ENCODE data around the gene SEC14L5.

SEC14L5 gene

DNA sequence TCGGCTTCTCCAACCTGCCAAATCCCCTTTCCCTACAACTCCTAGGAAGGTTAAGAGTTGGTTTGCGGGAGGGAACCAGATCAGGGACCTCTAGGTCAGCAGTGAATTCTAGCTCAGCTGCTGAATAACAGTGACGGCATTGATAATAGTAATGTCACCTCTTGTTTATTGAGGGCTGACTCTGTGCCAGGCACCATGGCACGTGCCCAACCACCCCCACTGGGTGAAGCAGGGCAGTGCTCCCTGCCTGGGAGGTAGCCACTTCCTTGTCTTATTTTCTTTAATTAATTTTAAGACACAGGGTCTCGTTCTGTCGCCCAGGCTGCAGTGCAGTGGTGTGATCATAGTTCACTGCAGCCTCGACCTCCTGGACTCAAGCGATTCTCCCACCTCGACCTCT is 15.6 kb upstream of the SEC14L5 start:
- DNase-seq: no peak
- no peak overlapping the region for H3K4me3 ChIP-seq (ENCODE audit: low read depth, low read length)
- TF ChIP-seq, protein P1, sequence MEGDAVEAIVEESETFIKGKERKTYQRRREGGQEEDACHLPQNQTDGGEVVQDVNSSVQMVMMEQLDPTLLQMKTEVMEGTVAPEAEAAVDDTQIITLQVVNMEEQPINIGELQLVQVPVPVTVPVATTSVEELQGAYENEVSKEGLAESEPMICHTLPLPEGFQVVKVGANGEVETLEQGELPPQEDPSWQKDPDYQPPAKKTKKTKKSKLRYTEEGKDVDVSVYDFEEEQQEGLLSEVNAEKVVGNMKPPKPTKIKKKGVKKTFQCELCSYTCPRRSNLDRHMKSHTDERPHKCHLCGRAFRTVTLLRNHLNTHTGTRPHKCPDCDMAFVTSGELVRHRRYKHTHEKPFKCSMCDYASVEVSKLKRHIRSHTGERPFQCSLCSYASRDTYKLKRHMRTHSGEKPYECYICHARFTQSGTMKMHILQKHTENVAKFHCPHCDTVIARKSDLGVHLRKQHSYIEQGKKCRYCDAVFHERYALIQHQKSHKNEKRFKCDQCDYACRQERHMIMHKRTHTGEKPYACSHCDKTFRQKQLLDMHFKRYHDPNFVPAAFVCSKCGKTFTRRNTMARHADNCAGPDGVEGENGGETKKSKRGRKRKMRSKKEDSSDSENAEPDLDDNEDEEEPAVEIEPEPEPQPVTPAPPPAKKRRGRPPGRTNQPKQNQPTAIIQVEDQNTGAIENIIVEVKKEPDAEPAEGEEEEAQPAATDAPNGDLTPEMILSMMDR (IDR thresholded peaks at IDR 0.05; ENCODE audit: low read depth, low read length): no peak
- no peaks in the 10 kb centered on the region for H3K27me3 ChIP-seq (ENCODE audit: insufficient read depth, low read depth, severe bottlenecking)
- no peaks in the 10 kb centered on the region for H3K9me3 ChIP-seq (ENCODE audit: severe bottlenecking)
- peak overlapping the region; percentile 66 for H3K27ac ChIP-seq
- no peaks in the 10 kb centered on the region for H3K36me3 ChIP-seq

DNA sequence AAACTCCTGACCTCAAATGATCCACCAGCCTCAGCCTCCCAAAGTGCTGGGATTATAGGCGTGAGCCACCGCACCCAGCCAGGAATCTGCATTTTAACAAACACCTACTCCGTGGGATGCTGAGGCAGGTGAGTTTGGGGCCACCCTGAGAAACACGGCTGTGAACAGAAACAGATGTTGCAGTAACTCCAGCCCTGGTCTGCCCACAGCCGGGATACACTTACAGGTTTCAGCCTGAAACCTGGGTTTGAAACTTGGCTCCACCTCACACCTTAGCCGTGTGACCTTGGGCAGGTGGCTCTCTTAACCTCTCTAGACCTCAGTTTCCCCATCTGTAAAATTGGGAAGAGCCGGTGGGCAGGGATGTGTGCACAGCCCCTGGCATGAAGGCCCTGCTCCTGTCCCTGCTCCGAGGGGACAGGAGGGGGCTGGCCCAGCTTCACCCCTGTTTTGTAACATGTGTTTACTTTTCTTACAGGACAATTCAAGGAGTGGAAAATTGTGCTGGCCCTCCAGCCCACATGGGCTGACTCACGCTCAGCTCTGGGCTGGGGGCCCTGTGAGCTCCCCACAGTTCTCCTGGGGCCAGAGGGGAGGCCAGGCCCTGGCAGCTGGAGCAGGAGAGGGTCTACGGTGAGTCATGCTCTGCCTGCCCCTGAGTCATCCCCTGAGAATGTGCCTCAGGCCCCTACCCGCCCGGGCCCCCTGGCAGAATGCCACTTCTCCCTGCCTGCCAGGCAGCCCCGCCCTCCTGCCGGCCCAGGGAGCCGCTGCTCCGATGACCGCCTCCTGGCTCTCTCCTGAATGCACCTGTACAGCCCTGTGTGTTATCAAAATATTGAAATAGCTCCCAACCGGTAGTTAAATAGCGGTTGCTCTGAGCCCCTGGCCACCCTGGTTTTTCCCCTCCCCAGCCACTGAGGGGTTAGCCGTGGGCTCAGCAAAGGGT is 13.5 kb upstream of the SEC14L5 start:
- Histone ChIP-seq H3K4me3 (ENCODE audit: low read depth, low read length) (no peak overlapping the region), H3K36me3 (no peaks in the 10 kb centered on the region), H3K9me3 (ENCODE audit: severe bottlenecking) (no peaks in the 10 kb centered on the region), H3K27ac (no peak overlapping the region), H3K27me3 (ENCODE audit: insufficient read depth, low read depth, severe bottlenecking) (no peaks in the 10 kb centered on the region)
- TF ChIP-seq, protein P1 (IDR thresholded peaks at IDR 0.05; ENCODE audit: low read depth, low read length): no peak
- no peak for DNase-seq

DNA sequence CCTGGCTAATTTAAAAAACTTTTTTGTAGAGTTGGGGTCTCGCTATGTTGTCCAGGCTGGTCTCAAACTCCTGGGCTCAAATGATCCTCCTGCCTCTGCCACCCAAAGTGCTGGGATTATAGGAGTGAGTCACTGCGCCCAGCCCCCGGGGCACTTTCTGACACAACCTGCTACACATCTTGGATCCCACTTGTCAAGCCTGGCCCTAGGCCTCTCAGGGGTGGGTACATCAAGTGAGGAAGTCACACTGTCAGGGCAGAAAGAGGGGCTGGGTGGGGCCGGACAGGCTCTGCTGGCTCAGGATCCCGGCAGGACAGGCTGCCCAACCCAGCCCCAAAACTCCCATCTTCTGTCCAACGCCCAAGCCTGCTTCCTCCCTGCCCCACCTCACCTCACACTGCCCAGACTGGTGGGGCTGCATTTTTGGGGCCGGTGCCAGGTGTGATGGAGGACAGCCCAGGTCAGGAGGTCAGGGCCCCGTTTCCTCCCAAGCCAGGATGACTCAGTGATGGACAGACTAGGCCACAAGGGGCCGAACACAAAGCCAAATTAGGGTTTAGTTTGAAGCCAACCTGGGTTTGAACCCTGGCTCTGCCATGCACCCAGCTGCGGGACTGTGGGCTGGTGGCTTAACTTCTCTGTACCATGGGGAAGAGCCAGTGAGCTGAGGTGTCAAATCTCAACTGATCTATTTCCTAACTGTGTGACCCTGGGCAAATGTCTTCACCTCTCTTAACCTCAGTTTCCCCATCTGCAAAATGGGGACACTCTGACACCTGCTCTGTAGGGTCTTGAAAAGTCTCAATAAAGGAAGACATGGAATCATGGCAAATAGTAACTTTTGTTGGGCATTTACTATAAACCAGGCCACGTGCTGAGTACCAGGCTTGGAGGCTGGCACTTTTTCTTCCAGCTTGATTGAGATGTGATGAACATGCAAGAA is 12.3 kb upstream of the SEC14L5 start:
- Histone ChIP-seq H3K27ac (no peak overlapping the region), H3K27me3 (ENCODE audit: insufficient read depth, low read depth, severe bottlenecking) (no peaks in the 10 kb centered on the region), H3K4me3 (ENCODE audit: low read depth, low read length) (no peak overlapping the region), H3K36me3 (no peaks in the 10 kb centered on the region), H3K9me3 (ENCODE audit: severe bottlenecking) (no peaks in the 10 kb centered on the region)
- DNase-seq: no peak
- TF ChIP-seq, protein P1 (IDR thresholded peaks at IDR 0.05; ENCODE audit: low read depth, low read length): no peak

DNA sequence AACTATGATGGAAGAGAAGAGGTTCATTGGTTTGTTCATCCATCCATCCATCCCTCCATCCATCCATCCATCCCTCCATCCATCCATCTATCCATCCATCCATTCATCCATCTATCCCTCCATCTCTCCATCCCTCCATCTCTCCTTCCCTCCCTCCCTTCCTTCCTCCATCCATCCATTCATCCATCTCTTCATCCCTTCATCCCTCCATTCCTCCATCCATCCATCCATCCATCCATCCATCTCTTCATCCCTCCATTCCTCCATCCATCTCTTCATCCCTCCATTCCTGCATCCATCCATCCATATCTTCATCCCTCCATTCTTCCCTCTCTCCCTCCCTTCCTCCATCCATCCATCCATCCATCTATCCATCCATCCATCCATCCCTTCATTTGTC is 11.2 kb upstream of the SEC14L5 start:
- no peaks in the 10 kb centered on the region for H3K9me3 ChIP-seq (ENCODE audit: severe bottlenecking)
- DNase-seq: no peak
- H3K27ac ChIP-seq: no peak overlapping the region
- H3K4me3 ChIP-seq (ENCODE audit: low read depth, low read length): no peak overlapping the region
- no peaks in the 10 kb centered on the region for H3K27me3 ChIP-seq (ENCODE audit: insufficient read depth, low read depth, severe bottlenecking)
- TF ChIP-seq, protein P1 (IDR thresholded peaks at IDR 0.05; ENCODE audit: low read depth, low read length): no peak
- no peaks in the 10 kb centered on the region for H3K36me3 ChIP-seq

DNA sequence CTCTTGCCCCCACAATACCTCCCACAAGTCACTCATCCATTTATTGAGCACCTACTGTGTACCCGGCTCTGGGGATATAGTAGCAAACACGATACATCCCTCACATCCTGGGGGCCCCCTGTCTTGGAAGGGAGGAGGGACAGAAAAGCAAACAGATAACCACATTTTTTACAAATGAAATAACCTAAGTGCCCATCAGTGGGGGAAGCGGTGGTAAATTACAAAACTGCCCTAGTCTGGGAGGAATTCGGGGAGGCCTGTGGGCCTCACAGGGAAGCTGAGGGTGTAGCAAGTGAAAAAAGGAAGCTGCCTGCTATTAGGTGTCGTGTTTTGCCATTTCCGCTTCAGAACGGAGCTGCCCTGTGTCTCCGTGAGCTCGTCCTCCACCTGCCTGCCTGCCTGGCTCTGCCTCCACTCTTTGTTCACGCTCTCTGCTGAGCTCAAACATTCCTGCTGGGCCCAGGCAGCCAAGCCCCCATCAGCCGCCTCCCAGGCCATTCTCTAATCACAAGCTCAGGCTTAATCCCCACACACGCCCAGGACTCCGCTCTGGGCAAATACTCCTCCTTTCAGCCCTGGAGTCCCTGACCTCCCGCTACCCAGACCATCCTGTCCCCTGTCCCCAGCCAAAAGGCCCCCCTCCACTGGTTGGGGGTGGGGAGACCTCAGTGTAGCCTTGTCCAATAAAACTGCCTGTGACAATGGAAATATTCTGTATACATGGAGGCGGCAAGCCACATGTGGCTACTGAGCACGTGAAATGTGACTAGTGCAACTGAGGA is 10.2 kb upstream of the SEC14L5 start:
- peak overlapping the region; percentile 76 for H3K27ac ChIP-seq
- no peaks in the 10 kb centered on the region for H3K9me3 ChIP-seq (ENCODE audit: severe bottlenecking)
- peak; percentile 90 for DNase-seq
- no peaks in the 10 kb centered on the region for H3K36me3 ChIP-seq
- TF ChIP-seq, protein P1 (IDR thresholded peaks at IDR 0.05; ENCODE audit: low read depth, low read length): no peak
- no peaks in the 10 kb centered on the region for H3K27me3 ChIP-seq (ENCODE audit: insufficient read depth, low read depth, severe bottlenecking)
- no peak overlapping the region for H3K4me3 ChIP-seq (ENCODE audit: low read depth, low read length)

All from WERI-Rb-1 (cell line).